ENCODE measurements around the gene RPP25L. TPM values are rescaled to one million over a fixed set of nuclear protein-coding genes. Genes with fewer than 3 reads are reported as not detected.

The RPP25L gene
- polyA plus RNA-seq, 1 experiment, result 19.4 TPM

DNA sequence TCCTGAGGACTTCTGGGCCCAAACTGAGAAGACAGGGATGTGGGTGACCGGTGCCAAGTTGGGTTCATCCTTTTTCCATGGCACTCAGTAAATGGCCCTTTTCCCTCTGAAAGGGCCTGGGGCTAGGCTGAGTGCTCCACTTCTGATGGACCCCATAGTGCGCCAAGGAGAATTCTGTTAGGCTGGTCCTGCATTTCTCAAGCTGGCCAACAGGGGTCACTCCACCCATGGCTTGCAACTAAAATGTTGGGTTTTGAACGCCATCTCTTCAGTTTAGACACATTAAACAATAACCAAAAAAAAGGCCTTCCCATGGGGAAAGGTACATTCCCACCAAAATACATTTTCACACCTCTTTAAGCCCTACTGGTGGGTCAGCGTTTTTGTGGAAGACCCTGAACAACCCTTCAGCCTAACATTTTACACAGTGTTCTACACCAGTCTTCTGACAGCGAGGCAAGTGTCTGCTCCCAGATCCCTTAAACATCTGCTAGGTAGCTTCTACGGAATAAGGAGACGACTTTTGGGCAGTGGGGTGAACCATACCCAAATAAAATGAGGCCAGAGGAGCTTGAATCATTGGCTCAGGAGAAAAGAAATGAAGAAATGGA lies 49.7 kb downstream of the RPP25L start:
- DNase-seq (ENCODE audit: low read depth, low spot score), result no peak
- no peak overlapping the region for H3K4me3 ChIP-seq (ENCODE audit: low read depth, low read length)
- peaks cover 3% of the 10 kb centered on the region for H3K9me3 ChIP-seq (ENCODE audit: control insufficient read depth, insufficient read depth, low read length)
- H3K27ac ChIP-seq (ENCODE audit: low read depth, low read length), result no peak overlapping the region
- POLR2A ChIA-PET, result no interaction called here
- CTCF ChIA-PET, result interaction anchor here (1.8 kb wide), 1 partner anchor 30 kb away, joined by 6 read pairs; no protein-coding TSS in a partner anchor
- TF ChIP-seq, protein P1, sequence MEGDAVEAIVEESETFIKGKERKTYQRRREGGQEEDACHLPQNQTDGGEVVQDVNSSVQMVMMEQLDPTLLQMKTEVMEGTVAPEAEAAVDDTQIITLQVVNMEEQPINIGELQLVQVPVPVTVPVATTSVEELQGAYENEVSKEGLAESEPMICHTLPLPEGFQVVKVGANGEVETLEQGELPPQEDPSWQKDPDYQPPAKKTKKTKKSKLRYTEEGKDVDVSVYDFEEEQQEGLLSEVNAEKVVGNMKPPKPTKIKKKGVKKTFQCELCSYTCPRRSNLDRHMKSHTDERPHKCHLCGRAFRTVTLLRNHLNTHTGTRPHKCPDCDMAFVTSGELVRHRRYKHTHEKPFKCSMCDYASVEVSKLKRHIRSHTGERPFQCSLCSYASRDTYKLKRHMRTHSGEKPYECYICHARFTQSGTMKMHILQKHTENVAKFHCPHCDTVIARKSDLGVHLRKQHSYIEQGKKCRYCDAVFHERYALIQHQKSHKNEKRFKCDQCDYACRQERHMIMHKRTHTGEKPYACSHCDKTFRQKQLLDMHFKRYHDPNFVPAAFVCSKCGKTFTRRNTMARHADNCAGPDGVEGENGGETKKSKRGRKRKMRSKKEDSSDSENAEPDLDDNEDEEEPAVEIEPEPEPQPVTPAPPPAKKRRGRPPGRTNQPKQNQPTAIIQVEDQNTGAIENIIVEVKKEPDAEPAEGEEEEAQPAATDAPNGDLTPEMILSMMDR (IDR thresholded peaks at IDR 0.05; ENCODE audit: low read depth, low read length), result peak; percentile 54
- peaks cover 48% of the 10 kb centered on the region for H3K27me3 ChIP-seq (ENCODE audit: control insufficient read depth, insufficient read depth, low read length)

DNA sequence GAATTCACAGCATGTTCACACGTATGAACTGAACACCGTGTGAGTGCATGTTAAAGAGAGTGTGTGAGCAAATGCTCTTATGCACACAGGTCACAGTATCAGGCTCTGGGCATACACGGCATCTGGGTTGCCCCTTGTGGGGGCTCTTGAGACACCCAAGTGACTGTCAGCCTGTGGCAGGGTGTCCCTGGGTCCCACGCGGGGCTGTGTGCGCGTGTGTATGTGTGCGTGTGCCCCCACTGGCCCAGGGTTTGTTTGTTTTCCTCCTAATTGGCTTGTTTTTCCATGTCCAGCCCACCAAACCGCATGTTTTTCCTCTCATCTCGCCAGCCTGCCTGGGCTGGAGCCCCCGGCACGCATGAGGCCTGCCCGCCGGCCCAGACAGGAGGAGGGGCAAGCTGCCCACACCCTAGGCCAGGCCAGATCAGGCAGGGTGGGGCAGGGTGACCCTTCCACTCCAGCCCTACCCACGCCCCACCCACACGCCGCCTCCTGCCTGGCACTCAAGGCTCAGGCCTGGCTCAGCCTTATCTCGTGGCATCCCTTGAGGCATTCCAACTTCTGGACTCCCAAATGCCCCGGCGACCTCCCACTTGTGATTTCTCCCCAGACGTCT lies 51.2 kb downstream of the RPP25L start:
- H3K27me3 ChIP-seq (ENCODE audit: control insufficient read depth, insufficient read depth, low read length), result peaks cover 41% of the 10 kb centered on the region
- POLR2A ChIA-PET, result no interaction called here
- TF ChIP-seq, protein P1 (IDR thresholded peaks at IDR 0.05; ENCODE audit: low read depth, low read length), result no peak

More for the DNA sequence above, 51.2 kb downstream of the RPP25L start:
- Histone ChIP-seq H3K27ac (ENCODE audit: low read depth, low read length) (no peak overlapping the region), H3K9me3 (ENCODE audit: control insufficient read depth, insufficient read depth, low read length) (peaks cover 3% of the 10 kb centered on the region; the same call in 1 of the 2 replicates), H3K4me3 (ENCODE audit: low read depth, low read length) (no peak overlapping the region)
- no peak for DNase-seq (ENCODE audit: low read depth, low spot score)
- CTCF ChIA-PET, result interaction anchor here (1.7 to 2.0 kb wide), 2 partner anchors 30 to 73 kb away, joined by 4 to 6 read pairs; no protein-coding TSS in a partner anchor

Small RNAs within 50 kb of the gene (small RNA-seq; reads per million reads assigned to genes)
- gene CCL27 (ENCODE audit: insufficient read length, low read depth), result not detected

Other genes with a start within 250 kb of the RPP25L start
- 0.19 and 0.22 TPM in 2 replicates for gene MYORG, start 235.2 kb downstream of the RPP25L start, polyA plus RNA-seq (2011; rRNA removed)
- 8.0 and 9.8 TPM in 2 replicates for gene FAM219A, start 153.5 kb downstream of the RPP25L start, polyA plus RNA-seq (2011; rRNA removed)
- not detected in 2 replicates for gene DNAI1, start 153.3 kb downstream of the RPP25L start, polyA plus RNA-seq (2011; rRNA removed)
- gene ENHO, start 89.1 kb downstream of the RPP25L start, polyA plus RNA-seq (2011; rRNA removed), result 0.09 TPM in 1 of 2 replicates, not detected in the other
- gene CNTFR, start 22.4 kb downstream of the RPP25L start, polyA plus RNA-seq (2011; rRNA removed), result not detected in 2 replicates
- gene DCTN3, start 8.4 kb upstream of the RPP25L start, polyA plus RNA-seq (2011; rRNA removed), result 97.6 and 103 TPM in 2 replicates
- gene ARID3C, start 17.0 kb upstream of the RPP25L start, polyA plus RNA-seq (2011; rRNA removed), result not detected in 2 replicates
- 38.9 and 56.9 TPM in 2 replicates for gene SIGMAR1, start 25.7 kb upstream of the RPP25L start, polyA plus RNA-seq (2011; rRNA removed)
- 24.8 and 28.4 TPM in 2 replicates for gene GALT, start 34.6 kb upstream of the RPP25L start, polyA plus RNA-seq (2011; rRNA removed)
- gene IL11RA, start 40.1 kb upstream of the RPP25L start, polyA plus RNA-seq (2011; rRNA removed), result 14.6 and 19.0 TPM in 2 replicates
- not detected in 2 replicates for gene CCL27, start 50.6 kb upstream of the RPP25L start, polyA plus RNA-seq (2011; rRNA removed)
- gene CCL19, start 79.2 kb upstream of the RPP25L start, polyA plus RNA-seq (2011; rRNA removed), result not detected in 2 replicates
- gene CCL21, start 98.0 kb upstream of the RPP25L start, polyA plus RNA-seq (2011; rRNA removed), result not detected in 2 replicates